GM12878 (cell line): ENCODE measurements around the gene SLC5A2. TPM values are rescaled to one million over a fixed set of nuclear protein-coding genes. Genes with fewer than 3 reads are reported as not detected.

Experiments used
- BHLHE40 ChIP-seq, 2 experiments: fragments of 450-650 bp in 1 of 2; IDR thresholded peaks; 2 replicates each; pipeline ENCODE4 v1.6.1; 2011 to 2017; ENCODE audit warnings: low read depth in 2 of 2, borderline replicate concordance in 1 of 2, improper control_type of control experiment in 1 of 2, low read length in 1 of 2, mild to moderate bottlenecking in 1 of 2
- CHD1 ChIP-seq: IDR thresholded peaks from 2 replicates; pipeline ENCODE4 v1.6.1; 2012; ENCODE audit warnings: low read depth, low read length, improper control_type of control experiment
- CHD4 ChIP-seq: fragments of 200-600 bp; sonication (generic); IDR thresholded peaks from 2 replicates; pipeline ENCODE4 v1.6.1; 2016; ENCODE audit warnings: mild to moderate bottlenecking
- MEF2A ChIP-seq: IDR thresholded peaks from 2 replicates; pipeline ENCODE4 v1.6.1; 2011; ENCODE audit warnings: low read depth, mild to moderate bottlenecking, low read length, moderate library complexity; ENCODE audit not compliant: insufficient read depth
- MYB ChIP-seq: fragments of 150-350 bp; IDR thresholded peaks from 2 replicates; pipeline ENCODE4 v1.6.1; 2014; ENCODE audit warnings: mild to moderate bottlenecking, low read depth, low read length, borderline replicate concordance
- NBN ChIP-seq: fragments of 450-650 bp; IDR thresholded peaks from 2 replicates; pipeline ENCODE4 v1.6.1; 2016
- RCOR1 ChIP-seq: conservative IDR thresholded peaks from 2 replicates; pipeline ENCODE4 v1.6.1; 2012; ENCODE audit warnings: low read depth, low read length, improper control_type of control experiment
- SUPT20H ChIP-seq: IDR thresholded peaks from 2 replicates; pipeline ENCODE4 v1.6.1; 2011; ENCODE audit warnings: low read depth, mild to moderate bottlenecking, low read length, moderate library complexity, borderline replicate concordance; ENCODE audit not compliant: control insufficient read depth
- TAF1 ChIP-seq: IDR thresholded peaks from 2 replicates; pipeline ENCODE4 v1.6.1; 2011; ENCODE audit warnings: mild to moderate bottlenecking, low read depth, low read length, borderline replicate concordance
- TCF12 ChIP-seq: IDR thresholded peaks from 2 replicates; pipeline ENCODE4 v1.6.1; 2011; ENCODE audit warnings: low read depth, mild to moderate bottlenecking, low read length
- TCF3 ChIP-seq: IDR thresholded peaks from 2 replicates; pipeline ENCODE4 v1.6.1; 2012; ENCODE audit warnings: low read depth, mild to moderate bottlenecking, low read length, borderline replicate concordance; ENCODE audit not compliant: insufficient read depth
- ZNF274 ChIP-seq: IDR thresholded peaks from one replicate; pipeline ENCODE4 v1.8.0; 2011; ENCODE audit not compliant: insufficient read length, insufficient read depth
- ZNF384 ChIP-seq: IDR thresholded peaks from 2 replicates; pipeline ENCODE4 v1.6.1; 2012; ENCODE audit warnings: low read depth, mild to moderate bottlenecking, low read length, improper control_type of control experiment, borderline replicate concordance
- polyA plus RNA-seq, 11 experiments: library from polyadenylated mRNA; depleted of rRNA in 4 of 11; unstranded in 6 of 11; stranded (reverse) in 5 of 11; fragments of >200 nt; fragmentation: Nextera tagmentation in 4 of 11; fragmentation: Illumina TruSeq in 1 of 11; extraction: Ambion mirVana in 4 of 11; extraction: Trizol in 1 of 11; gene quantifications; 1 replicate in 1 of 11; 2 replicates in 10 of 11; pipeline versions ENCODE4 v1.2.1 to v1.2.3, GENCODE V29; 2011 to 2016; ENCODE audit warnings: inconsistent platforms in 2 of 11, missing spikeins in 2 of 11, low read depth in 1 of 11
- total RNA-seq, 4 experiments: library from RNA; depleted of rRNA in 3 of 4; stranded (reverse); fragments of >200 nt in 3 of 4; fragmentation: Illumina TruSeq in 1 of 4; extraction: Trizol in 1 of 4; gene quantifications; 2 replicates each; pipeline versions ENCODE4 v1.2.1 to v1.2.3, GENCODE V29; 2013 to 2021
- TF ChIP-seq, protein P1 (sequence below): fragments of 150-350 bp; IDR thresholded peaks from 2 replicates; pipeline ENCODE4 v1.6.1; 2016; ENCODE audit warnings: low read depth, low read length
- TF ChIP-seq, protein P2 (sequence below): fragments of 450-650 bp; IDR thresholded peaks from 2 replicates; pipeline ENCODE4 v1.6.1; 2018; ENCODE audit warnings: borderline replicate concordance, mild to moderate bottlenecking; ENCODE audit not compliant: partially characterized antibody
- TF ChIP-seq, protein P3 (sequence below): fragments of 450-650 bp; IDR thresholded peaks from 2 replicates; pipeline ENCODE4 v1.6.1; 2018; ENCODE audit warnings: mild to moderate bottlenecking, low read depth, moderate library complexity; ENCODE audit not compliant: partially characterized antibody

Gene SLC5A2
- total and polyA plus RNA-seq, 10 of the 15 experiments (the other 5 are each of a cell fraction or from before 2014, with no cell fraction given) = 3.6 to 4.8 (median 4.4) TPM; not detected in 6

DNA sequence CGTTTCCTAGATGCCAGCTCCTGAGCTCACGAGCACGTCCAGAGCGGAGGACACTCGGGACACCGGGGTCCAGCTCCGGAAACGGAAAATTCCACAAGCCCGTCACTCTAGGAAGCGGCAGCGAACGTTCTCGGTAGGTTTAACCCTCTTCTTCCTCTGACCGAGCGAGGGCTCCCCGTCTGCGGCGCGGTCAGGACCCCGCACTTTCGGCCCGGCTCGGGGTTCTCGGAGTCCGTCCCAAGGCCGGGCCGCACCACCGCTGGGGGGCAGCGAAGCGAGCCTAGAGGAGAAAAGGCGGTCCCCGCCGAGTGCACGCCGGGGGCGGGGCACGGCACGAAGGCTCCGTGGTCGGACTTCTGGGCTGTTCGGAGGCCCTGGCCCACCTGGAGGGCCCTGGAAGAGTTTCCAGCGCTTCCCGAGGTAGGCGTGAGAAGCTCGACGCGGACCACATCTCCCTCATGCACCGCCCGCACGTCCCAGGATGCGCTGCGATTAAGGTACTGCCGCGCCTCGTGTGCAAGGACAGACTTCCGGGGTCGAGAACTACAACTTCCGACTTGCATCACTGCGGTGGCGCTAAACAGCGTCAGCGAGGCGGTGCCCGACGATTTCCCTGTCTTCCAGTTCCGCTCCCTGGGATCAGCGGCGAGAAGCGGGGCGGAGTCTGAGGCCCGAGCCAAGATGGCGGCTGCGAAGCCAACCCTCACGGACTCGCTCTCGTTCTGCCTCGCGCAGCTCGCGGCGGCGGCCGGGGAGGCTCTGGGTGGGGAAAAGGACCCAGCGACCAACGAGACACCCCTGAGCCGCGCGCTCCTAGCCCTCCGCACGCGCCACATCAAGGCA, 23.9 kb upstream of the SLC5A2 start, which contains the start of gene ARMC5 (continued):
- TF ChIP-seq, protein P1, sequence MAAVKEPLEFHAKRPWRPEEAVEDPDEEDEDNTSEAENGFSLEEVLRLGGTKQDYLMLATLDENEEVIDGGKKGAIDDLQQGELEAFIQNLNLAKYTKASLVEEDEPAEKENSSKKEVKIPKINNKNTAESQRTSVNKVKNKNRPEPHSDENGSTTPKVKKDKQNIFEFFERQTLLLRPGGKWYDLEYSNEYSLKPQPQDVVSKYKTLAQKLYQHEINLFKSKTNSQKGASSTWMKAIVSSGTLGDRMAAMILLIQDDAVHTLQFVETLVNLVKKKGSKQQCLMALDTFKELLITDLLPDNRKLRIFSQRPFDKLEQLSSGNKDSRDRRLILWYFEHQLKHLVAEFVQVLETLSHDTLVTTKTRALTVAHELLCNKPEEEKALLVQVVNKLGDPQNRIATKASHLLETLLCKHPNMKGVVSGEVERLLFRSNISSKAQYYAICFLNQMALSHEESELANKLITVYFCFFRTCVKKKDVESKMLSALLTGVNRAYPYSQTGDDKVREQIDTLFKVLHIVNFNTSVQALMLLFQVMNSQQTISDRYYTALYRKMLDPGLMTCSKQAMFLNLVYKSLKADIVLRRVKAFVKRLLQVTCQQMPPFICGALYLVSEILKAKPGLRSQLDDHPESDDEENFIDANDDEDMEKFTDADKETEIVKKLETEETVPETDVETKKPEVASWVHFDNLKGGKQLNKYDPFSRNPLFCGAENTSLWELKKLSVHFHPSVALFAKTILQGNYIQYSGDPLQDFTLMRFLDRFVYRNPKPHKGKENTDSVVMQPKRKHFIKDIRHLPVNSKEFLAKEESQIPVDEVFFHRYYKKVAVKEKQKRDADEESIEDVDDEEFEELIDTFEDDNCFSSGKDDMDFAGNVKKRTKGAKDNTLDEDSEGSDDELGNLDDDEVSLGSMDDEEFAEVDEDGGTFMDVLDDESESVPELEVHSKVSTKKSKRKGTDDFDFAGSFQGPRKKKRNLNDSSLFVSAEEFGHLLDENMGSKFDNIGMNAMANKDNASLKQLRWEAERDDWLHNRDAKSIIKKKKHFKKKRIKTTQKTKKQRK = no peak
- TF ChIP-seq CHD1 (no peak), NBN (peak; percentile 90), BHLHE40 (IDR thresholded peaks at IDR 0.05; ENCODE audit: borderline replicate concordance in 1 of 2, low read depth in 2 of 2, low read length in 1 of 2) (peak; percentile 3 to 89; a peak in 1 of 4 replicates), TCF3 (0 out of 2 replicates have a peak, but pooled peaks have one; percentile 19), TCF12 (0 out of 2 replicates have a peak, but pooled peaks have one; percentile 31), SUPT20H (no peak), ZNF384 (0 out of 2 replicates have a peak, but pooled peaks have one; percentile 15), MYB (no peak), CHD4 (no peak), TAF1 (peak; percentile 95), MEF2A (no peak), RCOR1 (no peak), ZNF274 (no peak)
- TF ChIP-seq, protein P2, sequence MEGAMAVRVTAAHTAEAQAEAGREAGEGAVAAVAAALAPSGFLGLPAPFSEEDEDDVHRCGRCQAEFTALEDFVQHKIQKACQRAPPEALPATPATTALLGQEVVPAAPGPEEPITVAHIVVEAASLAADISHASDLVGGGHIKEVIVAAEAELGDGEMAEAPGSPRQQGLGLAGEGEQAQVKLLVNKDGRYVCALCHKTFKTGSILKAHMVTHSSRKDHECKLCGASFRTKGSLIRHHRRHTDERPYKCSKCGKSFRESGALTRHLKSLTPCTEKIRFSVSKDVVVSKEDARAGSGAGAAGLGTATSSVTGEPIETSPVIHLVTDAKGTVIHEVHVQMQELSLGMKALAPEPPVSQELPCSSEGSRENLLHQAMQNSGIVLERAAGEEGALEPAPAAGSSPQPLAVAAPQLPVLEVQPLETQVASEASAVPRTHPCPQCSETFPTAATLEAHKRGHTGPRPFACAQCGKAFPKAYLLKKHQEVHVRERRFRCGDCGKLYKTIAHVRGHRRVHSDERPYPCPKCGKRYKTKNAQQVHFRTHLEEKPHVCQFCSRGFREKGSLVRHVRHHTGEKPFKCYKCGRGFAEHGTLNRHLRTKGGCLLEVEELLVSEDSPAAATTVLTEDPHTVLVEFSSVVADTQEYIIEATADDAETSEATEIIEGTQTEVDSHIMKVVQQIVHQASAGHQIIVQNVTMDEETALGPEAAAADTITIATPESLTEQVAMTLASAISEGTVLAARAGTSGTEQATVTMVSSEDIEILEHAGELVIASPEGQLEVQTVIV = peak; percentile 88
- TF ChIP-seq, protein P3, sequence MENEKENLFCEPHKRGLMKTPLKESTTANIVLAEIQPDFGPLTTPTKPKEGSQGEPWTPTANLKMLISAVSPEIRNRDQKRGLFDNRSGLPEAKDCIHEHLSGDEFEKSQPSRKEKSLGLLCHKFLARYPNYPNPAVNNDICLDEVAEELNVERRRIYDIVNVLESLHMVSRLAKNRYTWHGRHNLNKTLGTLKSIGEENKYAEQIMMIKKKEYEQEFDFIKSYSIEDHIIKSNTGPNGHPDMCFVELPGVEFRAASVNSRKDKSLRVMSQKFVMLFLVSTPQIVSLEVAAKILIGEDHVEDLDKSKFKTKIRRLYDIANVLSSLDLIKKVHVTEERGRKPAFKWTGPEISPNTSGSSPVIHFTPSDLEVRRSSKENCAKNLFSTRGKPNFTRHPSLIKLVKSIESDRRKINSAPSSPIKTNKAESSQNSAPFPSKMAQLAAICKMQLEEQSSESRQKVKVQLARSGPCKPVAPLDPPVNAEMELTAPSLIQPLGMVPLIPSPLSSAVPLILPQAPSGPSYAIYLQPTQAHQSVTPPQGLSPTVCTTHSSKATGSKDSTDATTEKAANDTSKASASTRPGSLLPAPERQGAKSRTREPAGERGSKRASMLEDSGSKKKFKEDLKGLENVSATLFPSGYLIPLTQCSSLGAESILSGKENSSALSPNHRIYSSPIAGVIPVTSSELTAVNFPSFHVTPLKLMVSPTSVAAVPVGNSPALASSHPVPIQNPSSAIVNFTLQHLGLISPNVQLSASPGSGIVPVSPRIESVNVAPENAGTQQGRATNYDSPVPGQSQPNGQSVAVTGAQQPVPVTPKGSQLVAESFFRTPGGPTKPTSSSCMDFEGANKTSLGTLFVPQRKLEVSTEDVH = peak; percentile 59
